Limb (tissue), 2 donors: ENCODE data around the gene ZNF226.
A peak's percentile ranks its signal among the peaks of the same experiment; 100 is the strongest.
"Not testable (repeated sequence)": the region's sequence is repeated elsewhere in the genome, so short reads cannot be mapped to it uniquely, and the experiment has no call there.

Source experiments
- DNase-seq, 2 donors: peaks; one replicate each; pipeline ENCODE4 v3.0.0-alpha.2; 2016; ENCODE audit errors: extremely low spot score in 2 of 2

ZNF226 gene

DNA sequence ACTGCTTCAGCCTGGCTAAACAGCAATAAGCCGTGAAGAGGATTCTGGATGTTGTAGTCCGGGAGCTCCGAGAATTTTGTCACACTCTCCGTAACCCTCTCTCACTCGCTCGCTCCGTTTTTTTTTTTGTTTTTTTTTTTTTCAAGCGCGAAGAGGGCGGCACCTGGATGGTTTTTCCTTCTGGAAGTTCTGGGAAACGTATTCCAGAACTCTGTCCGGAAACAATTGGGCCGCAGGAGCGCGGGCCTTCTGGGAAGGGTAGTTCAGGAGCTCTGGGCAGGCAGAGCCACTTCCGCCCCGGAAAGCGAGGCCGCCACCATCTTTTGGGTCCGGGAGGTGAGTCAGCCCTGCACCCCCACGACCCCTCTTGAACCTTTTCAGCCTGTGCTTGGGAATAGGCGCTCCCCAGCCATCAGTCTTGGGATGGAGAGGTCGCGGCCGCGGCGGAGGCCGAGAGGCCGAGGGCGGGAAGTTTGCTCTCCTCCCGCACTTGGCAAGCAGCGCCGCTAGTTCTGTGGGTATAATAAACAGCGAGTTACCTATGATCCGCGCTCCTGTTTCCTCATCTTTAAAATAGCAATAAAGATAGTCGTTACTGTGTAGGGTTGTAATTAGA is 47.5 kb downstream of the ZNF226 start, which contains the start of gene ZNF227:
ZNF227 (plus strand) TSS at position 283 of the 616 bp plus-strand sequence. CDS start 5,261 bp downstream, outside the sequence.
- peak; percentile 92 to 96 for DNase-seq

DNA sequence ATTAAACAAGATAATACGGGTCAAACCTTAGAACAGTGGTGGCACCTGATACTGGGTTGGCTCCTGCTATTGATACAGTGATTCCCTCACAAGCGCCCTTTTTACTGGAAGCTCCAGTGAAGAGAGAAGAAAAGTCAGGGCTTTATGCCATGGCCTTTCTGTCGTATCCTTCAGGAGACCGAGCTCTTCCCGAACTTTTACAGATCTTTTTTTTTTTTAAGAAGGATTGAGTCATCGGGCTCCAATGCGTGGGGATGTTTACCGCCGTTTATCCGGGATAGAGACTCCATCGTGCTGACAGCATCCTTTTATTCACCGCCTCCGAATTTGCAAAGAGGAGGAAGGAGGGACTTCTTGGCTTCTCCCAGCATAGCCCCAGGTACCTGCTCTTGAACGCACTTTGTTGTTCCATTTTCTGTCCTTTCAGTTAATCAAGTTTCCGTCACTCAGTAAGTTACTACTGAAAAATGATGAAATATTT is 48.0 kb downstream of the ZNF226 start:
- DNase-seq = peak; percentile 5 to 38

DNA sequence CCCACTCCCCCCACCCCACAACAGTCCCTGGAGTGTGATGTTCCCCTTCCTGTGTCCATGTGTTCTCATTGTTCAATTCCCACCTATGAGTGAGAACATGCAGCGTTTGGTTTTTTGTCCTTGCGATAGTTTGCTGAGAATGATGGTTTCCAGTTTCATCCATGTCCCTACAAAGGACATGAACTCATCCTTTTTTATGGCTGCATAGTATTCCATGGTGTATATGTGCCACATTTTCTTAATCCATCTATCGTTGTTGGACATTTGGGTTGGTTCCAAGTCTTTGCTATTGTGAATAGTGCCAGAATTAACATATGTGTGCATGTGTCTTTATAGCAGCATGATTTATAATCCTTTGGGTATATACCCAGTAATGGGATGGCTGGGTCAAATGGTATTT is 55.0 kb downstream of the ZNF226 start:
- DNase-seq = not testable (repeated sequence)

DNA sequence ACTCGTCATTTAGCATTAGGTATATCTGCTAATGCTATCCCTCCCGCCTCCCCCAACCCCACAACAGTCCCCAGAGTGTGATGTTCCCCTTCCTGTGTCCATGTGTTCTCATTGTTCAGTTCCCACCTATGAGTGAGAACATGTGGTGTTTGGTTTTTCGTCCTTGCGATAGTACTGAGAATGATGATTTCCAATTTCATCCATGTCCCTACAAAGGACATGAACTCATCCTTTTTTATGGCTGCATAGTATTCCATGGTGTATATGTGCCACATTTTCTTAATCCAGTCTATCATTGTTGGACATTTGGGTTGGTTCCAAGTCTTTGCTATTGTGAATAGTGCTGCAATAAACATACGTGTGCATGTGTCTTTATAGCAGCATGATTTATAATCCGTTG is 55.9 kb downstream of the ZNF226 start:
- DNase-seq = not testable (repeated sequence)

DNA sequence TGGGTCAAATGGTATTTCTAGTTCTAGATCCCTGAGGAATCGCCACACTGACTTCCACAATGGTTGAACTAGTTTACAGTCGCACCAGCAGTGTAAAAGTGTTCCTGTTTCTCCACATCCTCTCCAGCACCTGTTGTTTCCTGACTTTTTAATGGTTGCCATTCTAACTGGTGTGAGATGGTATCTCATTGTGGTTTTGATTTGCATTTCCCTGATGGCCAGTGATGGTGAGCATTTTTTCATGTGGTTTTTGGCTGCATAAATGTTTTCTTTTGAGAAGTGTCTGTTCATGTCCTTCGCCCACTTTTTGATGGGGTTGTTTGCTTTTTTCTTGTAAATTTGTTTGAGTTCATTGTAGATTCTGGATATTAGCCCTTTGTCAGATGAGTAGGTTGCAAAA is 56.4 kb downstream of the ZNF226 start:
- DNase-seq = not testable (repeated sequence)
